COLO829 (cell line): ENCODE data around the gene DDX51.

Experiments
- DNase-seq: peaks from one replicate; pipeline ENCODE4 v3.0.0; 2012; ENCODE audit warnings: low spot score

The DDX51 gene

GRCh38 chr12:132178801-132179401 lies 34.8 kb upstream of the DDX51 start:
- no peak for DNase-seq

GRCh38 chr12:132178316-132178715 lies 34.2 kb upstream of the DDX51 start:
- no peak for DNase-seq

GRCh38 chr12:132176920-132177551 lies 32.9 kb upstream of the DDX51 start:
- no peak for DNase-seq

GRCh38 chr12:132176385-132176919 lies 32.3 kb upstream of the DDX51 start:
- DNase-seq: no peak

GRCh38 chr12:132175496-132176384 lies 31.6 kb upstream of the DDX51 start:
- DNase-seq: no peak

- no peak for DNase-seq
These were observed 30.8 kb upstream of the DDX51 start for GRCh38 chr12:132174839-132175490.

GRCh38 chr12:132174015-132174838 lies 30.1 kb upstream of the DDX51 start:
- DNase-seq: no peak

- no peak for DNase-seq
These were observed 29.3 kb upstream of the DDX51 start for GRCh38 chr12:132173135-132174014.

GRCh38 chr12:132172619-132173018 lies 28.5 kb upstream of the DDX51 start:
- no peak for DNase-seq

- no peak for DNase-seq
These were observed 27.9 kb upstream of the DDX51 start for GRCh38 chr12:132171968-132172521.

GRCh38 chr12:132171293-132171967 lies 27.3 kb upstream of the DDX51 start:
- no peak for DNase-seq

GRCh38 chr12:132170637-132171292 lies 26.6 kb upstream of the DDX51 start:
- no peak for DNase-seq

GRCh38 chr12:132170094-132170636 lies 26.0 kb upstream of the DDX51 start:
- no peak for DNase-seq

- DNase-seq: no peak
These were observed 25.3 kb upstream of the DDX51 start for GRCh38 chr12:132169376-132169775.

- DNase-seq: no peak
These were observed 24.4 kb upstream of the DDX51 start for GRCh38 chr12:132168311-132169031.

- no peak for DNase-seq
These were observed 23.6 kb upstream of the DDX51 start for GRCh38 chr12:132167611-132168310.
